NCI-H526 treated with DMSO at 0.1 percent for 48 hours (cell line): Measurements from ENCODE around the gene CLEC18B.
"Not testable (repeated sequence)": the region's sequence is repeated elsewhere in the genome, so short reads cannot be mapped to it uniquely, and the experiment has no call there.

Experiments
- DNase-seq: peaks from one replicate; lab custom pipeline; 2025; lab: John Stamatoyannopoulos, UW

CLEC18B gene

DNA sequence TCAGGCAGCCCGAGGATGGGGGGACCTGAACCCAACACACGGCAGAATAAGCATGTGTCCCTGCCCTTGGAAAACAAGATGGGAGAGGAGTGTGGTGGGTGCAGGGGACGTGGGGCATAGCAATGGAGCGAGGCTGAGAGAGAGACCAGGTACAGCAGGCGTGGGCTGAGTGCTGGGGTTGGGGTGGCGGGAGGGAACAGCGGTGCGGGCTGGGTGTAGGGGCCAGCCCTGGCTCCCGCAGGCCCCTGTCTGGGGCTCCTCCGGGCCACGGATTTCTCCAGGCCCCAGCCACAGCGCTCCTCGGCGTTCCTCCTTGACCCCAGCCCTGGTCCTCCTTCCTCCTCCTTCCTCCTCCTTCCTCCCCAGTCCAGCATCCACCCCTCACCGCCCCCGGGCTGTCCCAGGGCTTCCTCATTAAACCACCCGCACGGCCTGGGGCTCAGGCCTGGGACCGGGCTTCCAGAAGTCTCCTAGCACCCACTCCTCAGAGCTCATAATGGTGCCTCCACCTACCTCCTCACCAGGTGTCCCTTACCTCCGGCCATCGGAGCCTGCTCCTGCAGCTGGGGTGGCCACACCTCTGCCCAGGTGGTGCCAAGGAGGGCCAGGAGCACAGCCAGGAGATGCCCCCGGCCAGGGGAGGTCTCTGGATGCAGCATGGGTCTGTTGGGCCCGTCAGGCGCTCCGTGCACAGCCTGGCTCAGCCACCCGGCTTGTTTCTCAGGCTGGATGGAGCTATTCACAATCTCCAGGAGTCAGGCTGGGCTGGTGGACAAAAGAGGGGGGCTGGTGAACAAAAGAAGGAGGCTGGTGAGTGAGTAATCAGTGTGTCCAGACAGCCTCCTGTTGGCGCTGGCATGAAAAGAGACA is at the start of gene CLEC18B:
Gene CLEC18B, minus strand, starts transcription at position 867 of the 870 bp plus-strand sequence. Its CDS starts 208 bp downstream, at position 659.
- DNase-seq: not testable (repeated sequence)

- DNase-seq: no peak
These were observed 48.7 kb upstream of the CLEC18B start for GRCh38 chr16:74469946-74470478.

GRCh38 chr16:74468807-74469525 is 47.7 kb upstream of the CLEC18B start:
- DNase-seq: no peak

GRCh38 chr16:74466872-74467271 is 45.6 kb upstream of the CLEC18B start:
- no peak for DNase-seq

GRCh38 chr16:74465851-74466685 is 44.8 kb upstream of the CLEC18B start:
- DNase-seq: no peak

DNA sequence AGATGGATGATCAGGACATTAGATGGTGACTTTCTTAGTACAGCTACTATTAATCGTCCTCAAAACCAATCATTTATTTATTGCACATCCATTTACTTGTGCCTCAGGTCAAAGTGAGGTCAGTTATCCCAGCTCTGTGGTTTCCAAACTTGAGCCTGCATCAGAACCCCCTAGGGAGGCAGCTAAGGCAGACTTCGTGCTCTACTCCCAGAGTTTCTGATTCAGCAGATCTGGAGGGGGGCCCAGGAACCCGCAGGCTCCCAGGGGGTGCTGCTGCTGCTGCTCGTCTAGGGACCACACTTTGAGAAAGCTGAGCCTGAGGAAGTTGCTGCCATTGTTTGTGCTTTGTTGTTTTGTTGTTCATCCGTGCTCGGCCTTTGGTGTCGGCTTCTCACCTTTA is 44.0 kb upstream of the CLEC18B start:
- DNase-seq: no peak

GRCh38 chr16:74463888-74464287 is 42.6 kb upstream of the CLEC18B start:
- DNase-seq: no peak

DNA sequence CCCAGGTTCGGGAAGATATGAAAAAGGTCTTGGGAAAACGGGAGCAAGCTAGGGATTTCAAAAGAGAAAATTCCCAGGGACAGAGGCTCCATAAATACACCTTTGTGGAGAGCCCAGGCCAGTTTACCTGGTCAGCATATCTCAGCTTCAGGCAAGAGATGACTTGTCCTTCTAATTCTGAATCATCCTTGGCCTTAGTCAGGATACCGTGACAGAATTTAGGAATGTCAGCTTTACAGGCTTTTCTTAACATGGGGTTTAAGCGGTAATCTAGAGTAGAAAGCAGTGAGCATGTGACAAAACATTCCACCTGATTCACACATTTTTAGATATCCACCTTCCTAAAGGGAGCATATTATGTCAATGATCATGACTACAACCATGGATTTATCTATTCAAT is 41.1 kb upstream of the CLEC18B start:
- no peak for DNase-seq

GRCh38 chr16:74461826-74462225 is 40.5 kb upstream of the CLEC18B start:
- no peak for DNase-seq

GRCh38 chr16:74460542-74460941 is 39.3 kb upstream of the CLEC18B start:
- DNase-seq: no peak

- DNase-seq: no peak
These were observed 35.0 kb upstream of the CLEC18B start for GRCh38 chr16:74456290-74456625.

DNA sequence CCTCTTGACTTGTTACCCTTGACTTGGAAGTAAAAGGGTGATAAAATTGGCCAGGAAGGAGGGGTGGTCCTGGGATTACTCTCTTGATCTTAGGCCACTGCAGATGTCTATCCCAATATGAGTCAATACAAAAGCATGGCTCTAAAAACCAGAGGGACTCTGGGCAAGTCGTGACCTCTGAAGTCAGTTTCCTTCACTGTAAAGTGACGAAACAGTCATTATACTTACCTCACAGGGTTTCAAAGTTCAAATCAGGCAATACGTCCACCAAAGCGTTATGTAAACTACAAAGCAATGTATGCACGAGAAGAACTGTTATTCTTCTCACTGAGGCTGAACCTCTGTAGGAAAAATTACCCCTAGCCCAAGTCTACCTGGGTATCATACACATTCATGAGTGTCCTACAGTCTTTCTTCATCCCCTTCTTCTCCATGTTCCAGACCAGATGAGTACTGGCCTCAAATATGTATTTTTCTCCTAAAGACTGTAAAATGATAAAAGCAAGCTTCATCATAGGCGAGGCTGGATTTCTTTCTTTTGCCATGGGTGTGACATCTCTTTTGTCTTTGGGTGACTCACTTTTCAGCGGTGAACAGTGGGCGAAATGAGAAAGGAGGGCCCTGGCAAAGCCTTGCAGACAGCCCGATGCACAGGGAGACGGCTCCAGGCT is 34.5 kb upstream of the CLEC18B start:
- no peak for DNase-seq

- DNase-seq: no peak
These were observed 33.9 kb upstream of the CLEC18B start for GRCh38 chr16:74455213-74455612.

- DNase-seq: no peak
These were observed 30.9 kb upstream of the CLEC18B start for GRCh38 chr16:74451951-74452758.

DNA sequence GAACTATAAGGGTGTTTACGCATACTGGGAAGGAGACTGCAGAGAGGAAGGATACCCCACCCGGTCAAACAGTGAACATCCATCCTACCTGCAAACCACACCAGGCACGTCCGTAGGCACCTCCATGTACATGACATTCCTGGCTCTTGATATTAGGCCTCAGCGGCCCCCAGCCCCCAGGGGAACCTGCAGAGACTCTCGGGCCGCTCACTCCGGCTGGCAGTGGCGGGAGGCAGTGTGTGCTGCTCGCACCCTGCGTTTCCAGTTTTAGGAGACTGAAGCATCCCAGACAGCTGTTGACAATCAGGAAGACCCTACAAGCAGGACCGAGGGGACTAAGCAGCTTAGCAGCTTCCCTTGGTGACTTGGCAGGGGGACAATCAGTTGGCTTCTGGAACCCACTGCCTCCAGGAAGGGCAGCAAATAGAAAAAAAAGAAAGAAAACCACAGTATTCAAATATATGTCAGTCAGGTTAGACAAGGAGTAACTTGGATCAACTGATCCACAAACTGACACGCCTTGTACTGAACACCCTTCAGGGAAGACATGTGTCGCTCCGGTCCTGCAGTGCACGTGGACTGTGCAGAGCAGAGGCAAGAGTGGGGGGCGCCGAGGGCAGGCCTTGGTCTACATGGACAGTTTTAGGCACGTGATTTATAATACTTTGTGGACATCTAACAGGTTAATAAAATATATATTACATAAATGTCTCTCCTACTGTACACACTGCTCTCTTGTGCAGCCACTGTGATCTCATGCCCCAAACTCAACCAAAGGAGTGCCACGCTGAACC is 29.9 kb upstream of the CLEC18B start:
- no peak for DNase-seq

DNA sequence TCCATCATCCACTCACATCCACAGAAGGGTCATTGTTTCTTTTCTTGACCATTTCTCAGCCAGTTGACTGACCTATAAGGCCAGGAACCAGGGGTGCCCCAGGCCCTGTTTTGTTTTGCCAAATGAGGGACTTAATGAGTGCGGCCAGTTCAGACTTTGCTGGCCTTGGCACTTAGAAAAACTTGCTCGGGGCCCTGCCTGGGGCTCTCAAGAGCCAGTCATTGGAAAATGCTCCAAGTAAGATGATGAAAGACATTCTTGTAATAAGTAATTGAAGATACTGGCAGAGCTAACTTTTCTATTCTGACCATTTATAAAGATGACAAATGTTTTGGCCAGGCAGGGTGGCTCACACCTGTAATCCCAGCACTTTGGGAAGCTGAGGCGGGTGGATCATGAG is 29.0 kb upstream of the CLEC18B start:
- DNase-seq: no peak

- DNase-seq: no peak
These were observed 28.2 kb upstream of the CLEC18B start for GRCh38 chr16:74449470-74449869.

GRCh38 chr16:74448990-74449389 is 27.7 kb upstream of the CLEC18B start:
- no peak for DNase-seq

- no peak for DNase-seq
These were observed 26.3 kb upstream of the CLEC18B start for GRCh38 chr16:74447578-74447977.

- DNase-seq: no peak
These were observed 25.6 kb upstream of the CLEC18B start for GRCh38 chr16:74446866-74447265.
